Measurements from ENCODE around the gene GOLGA5.

- TF ChIP-seq CTCF (IDR thresholded peaks at IDR 0.05) (no peak), POLR2A (IDR thresholded peaks at IDR 0.05) (no peak), POLR2AphosphoS5 (IDR thresholded peaks at IDR 0.05) (no peak)
Measured at GRCh38 chr14:92874962-92875661, 81.0 kb downstream of the GOLGA5 start.
